Measurements from ENCODE around the gene EFCAB11.
A peak's percentile ranks its signal among the peaks of the same experiment; 100 is the strongest.

EFCAB11 gene

DNA sequence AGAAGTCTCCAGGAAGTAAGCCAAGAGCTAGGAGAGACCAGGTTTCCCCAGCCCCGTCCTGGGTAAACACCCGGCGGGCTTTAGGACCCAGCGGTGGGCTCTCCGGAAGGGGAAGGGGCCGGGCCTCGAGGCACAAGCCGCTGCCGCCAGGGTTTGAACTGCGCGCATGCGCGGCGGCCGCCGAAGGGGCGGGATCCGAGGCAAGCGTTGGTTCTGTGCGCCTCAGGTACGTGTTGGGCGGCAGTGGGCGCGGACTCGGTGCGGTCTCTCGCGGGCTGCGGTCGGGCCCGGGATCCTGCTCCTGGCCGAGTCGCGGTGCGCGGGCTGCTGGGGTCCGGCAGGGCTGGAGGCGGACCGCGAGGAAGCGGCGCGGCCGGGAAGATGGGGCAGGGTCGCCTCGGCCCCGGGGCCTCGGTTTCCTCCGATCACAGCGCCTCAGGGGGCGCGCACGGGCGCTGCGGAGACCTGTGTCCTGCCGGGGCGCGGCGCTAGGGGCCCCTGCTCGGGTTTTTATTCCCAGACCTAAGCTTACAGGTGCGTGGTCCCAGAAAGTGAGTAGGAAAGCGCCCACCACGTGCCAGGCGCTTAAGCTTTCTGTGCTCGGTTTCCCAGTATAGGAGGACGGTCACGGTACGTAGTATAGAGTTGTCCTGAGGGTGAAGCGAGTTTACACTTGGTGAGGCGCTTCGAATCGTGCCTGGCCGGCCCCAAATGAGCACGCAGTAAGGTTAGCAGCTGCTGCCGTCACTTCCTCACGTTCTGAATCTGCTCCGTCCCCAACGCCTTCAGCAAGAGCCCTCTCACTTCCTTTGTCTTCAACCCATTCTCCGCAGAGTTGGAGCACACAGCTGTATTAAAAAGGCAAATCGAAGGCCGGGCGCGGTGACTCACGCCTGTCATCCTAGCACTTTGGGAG lies 1.5 kb upstream of the EFCAB11 start, which contains the start of gene TDP1:
TSS of gene TDP1 (plus strand) at position 183 of the 916 bp plus-strand sequence. CDS start 7,188 bp downstream, outside the sequence.
- peak; percentile 90 to 95 for DNase-seq

DNA sequence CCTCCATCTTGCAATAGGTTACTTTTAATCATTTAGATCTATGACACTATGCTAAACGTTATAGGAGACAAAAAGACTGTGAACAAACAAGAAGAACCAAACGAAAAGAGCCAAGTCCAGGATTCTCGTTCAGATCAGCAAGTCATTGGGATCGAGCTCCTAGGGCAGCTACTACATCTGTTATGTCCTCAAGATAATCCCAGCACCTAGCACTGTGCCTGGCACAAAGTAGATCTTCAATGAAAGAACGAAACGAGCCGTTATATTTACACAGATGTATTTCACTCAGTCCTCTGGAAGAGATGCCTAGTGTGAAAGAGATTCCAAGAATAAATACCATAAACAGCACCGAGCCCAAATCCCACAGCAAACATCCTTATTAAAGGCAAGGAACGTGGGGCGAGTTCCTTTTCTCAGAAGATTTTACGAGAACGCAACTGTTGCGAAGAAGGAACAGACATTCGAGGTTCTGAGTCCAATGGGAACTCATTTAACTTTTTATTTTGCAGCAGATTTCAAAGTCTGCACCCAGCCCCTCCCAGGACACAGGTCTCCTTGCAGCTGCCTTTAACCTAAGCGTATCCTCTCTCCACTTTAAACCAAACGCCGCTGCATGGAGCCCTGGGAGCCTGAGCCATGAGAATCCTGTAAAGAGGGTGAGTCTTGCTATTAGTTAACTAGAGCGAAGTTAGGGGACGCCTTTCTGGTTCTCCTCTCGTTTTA lies 653 bp upstream of the EFCAB11 start:
- no peak for DNase-seq

DNA sequence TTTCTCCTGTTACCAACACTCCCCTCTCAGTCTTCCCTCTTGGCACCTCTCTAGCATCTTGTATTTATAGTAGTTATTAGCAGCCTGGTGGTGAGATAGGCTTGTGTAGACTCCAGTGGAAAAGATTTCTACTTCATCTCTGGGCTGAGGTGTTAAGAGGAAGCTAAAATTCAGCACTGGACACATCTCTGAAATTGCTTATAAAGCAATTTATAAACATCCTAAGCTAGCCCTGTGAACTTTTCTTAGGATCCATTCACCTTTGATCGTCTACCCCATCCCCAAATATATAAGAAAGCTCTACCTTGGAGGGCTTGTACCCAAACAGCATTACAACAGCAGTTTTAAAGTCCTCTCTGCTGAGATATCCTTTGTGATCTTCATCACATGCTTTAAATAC lies 928 bp downstream of the EFCAB11 start:
- no peak for DNase-seq

DNA sequence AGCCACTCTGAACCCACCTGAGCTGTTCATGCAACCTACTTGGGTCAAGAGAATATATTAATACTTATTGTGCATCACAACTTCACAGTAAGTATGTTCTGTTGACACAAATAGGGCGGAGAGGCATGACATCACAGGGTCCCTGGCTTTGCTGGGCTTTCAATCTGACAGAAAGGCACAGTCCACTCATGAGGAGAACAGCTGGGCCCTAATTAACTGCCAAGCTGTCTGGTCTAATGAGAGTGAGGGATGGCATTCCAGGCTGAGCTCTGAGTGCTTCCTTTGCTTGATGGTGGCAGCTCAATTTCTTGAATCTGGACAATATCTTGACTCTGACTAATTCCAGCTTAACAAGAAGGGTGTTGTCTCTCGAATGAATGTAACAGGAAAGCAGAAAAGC lies 2.0 kb downstream of the EFCAB11 start:
- DNase-seq, result no peak

DNA sequence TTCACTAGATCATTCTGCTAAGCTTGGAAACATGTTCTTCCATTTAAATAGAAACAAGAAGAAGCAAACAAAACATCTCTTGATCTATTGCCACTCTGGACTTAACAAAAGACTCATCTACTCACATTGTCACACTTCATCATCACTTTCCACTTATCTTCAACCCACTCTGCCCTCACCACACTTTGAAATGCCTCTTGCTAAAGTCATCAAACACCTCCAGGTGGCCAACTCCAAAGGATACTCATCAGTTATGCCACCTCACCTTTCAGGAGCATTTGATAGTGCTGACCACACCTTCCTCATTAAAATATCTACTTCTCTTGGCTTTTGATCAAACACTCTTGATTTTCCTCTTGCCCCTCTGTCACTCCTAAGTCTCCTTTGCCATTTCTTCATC lies 7.2 kb downstream of the EFCAB11 start:
- no peak for DNase-seq

DNA sequence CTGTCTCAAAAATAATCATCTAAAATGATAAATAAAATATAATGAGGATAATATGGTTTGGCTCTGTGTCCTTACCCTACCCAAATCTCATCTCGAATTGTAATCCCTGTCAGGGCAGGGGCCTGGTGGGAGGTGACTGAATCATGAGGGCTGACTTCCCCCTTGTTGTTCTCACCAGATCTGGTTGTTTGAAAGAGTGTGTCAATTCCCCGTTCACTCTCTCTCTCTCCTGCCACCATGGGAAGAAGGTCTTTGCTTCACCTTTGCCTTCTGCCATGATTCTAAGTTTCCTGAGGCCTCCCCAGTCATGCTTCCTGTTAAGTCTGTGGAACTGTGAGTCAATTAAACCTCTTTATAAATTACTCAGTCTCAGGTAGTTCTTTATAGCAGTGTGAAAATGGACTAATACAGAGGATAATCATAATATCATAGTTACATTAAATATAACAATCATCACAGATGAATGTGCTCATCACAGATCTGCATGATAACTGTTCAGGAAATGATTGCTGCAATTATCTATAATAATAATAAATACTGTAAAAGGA lies 12.6 kb downstream of the EFCAB11 start:
- DNase-seq, result no peak

DNA sequence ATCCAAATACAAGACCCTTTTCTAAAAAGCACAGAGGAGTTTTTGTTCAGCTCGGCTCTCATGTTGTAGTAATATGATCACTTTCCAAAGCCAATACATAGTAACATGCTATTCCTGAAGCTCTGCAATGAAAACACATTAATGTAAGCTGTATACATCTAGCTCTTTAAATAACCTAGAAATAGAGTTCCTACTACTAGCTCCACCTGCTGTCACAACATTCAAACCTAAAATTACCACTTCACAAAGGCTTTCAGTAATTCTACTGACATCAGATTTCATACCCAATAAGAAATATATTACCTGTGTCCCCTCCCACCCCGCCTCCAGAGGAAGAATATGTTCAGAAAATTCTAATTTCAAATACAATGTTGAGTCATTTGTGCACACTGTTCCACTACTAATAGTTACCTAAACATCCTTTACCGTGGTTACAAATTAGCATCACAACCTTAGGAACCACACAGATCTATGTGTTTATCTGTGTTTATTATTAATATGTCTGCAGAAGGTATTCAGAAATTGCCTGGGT lies 17.8 kb downstream of the EFCAB11 start:
- no peak for DNase-seq

DNA sequence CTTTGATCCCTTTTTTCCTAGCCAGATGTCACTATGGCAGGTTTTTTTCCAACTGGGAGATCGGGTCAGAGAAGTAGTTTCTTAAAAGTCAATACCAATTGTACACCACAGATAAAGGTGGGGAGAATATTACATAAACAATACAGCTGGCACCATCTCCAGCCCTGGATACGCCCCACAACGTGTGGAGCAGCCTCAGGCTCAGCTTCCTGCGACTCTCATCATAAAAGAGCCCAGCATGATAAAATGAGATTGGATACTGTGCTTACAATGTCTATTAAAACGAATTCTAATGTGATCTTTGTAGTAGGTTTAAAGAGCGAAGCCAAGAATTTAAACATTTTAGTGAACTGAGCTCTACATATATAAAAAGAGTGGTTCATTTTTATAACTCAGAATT lies 21.5 kb downstream of the EFCAB11 start:
- no peak for DNase-seq

DNA sequence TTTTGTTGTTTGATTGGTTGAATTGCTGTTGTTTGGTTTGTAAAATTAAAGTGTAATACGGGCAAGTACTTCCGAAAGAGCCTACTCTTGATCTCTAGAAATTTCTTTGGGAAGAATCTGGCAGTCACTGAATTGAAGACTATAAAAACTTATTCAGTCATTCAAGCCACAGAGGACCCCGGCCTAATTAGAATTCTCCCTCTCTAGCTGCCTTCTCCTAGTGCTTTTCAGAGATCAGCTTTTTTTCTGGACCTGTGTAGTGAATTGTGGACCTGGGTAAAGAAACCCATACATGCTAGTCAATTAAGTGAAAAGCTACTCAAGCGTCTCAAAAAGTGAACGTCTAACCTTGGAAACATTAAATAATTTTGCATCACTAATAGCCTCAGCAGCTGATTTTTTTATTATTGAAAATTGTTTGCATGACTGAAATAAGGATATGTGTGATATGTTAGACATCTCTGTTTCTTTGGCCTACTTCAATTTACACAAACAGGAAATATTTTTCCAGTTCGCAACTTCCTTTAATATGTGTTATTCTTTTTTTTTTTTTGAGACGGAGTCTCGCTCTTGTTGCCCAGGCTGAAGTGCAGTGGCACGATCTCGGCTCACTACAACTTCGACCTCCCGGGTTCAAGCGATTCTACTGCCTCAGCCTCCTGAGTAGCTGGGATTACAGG lies 27.2 kb downstream of the EFCAB11 start:
- DNase-seq, result no peak

DNA sequence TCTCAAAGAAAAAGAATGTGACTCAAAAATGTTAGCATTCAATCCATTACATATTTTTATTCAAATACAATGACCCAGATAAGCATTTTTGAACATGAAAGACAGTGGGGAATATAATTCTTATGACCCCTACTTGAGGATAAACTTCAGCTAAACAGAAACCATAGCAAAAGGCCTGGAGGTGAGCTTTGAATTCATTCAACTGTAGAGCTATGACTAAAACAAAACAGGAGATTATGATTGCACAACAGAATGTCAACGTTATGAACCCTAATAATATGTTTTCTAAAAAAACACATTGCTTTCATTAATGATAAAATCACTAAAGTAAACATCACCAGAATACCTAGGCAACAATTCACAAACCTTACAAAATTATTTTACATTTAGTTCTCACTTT lies 27.8 kb downstream of the EFCAB11 start:
- no peak for DNase-seq

DNA sequence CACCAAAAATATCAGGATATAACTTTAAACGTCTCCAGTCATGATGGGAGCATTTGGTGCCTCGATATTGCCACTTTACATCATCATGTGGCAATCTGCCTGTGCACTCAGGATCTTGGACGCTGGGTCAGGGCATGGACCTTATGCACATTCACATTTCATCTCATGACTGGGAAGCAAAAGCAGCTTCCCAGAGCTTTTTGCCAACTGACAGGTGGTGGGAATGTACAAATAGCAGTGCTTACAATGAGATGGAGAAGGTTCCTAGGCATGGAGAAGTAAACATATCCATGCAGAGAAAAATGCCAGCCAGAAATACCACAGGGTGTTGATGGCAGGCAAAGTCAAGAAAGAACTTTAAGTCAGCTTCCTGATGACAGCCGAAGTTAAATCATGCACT lies 30.3 kb downstream of the EFCAB11 start:
- no peak for DNase-seq

DNA sequence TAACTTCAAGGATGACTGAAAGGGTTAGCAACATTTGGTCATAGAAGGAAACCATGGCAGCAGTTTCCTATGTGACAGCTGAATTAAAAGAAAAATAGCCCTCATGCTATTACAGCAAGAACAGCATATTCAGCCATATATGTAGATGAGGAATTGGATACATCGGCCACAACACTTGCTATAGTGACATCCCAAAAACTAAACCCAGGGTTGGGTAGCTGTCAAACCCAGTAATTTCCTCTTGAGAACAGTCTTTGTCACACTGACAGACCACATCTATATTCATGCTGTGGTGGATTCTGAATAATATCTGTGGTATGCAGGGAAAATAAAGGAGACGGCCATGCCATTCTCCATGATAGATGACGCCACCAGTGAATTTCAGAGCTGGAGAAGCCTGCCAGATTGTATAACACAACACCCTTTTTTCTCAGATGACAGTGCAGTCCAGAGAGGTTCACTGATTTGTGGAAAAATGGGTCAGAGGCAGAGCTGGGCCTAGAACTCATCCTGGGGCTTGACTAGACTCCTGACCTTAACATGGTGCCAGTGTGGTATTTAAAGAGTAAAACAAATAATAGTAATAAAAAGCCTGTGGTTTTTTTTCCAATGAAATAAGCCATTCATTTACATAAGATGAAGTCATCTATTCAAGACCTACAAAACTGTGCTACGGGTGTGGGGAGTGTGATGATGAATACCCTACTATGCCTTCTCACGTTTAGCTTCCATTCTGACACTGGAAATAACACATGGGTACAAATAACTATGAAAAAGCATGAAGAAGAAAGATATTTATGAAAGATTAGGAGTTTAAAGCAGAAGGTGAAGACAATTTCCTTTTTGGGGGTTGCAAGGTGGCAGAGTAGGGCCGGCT lies 32.3 kb downstream of the EFCAB11 start:
- DNase-seq, result no peak

DNA sequence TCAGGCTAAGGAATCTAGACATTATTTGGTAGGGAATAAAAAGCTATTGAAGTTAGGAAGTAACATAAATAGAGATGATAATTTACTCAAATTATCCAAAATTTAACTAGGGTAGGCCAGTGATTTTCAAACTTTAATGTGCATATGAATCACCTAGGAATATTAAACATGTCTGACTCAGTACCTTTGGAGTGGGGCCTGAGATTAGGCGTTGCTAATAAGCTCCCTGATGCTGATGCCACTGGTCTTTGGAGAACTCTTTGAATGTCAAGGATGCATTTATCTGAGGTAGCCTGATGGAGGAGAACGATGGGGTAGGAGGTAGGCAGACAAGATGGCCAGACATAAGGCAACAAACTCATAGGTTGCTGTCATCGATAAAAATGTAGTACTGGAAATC lies 33.2 kb downstream of the EFCAB11 start:
- no peak for DNase-seq

DNA sequence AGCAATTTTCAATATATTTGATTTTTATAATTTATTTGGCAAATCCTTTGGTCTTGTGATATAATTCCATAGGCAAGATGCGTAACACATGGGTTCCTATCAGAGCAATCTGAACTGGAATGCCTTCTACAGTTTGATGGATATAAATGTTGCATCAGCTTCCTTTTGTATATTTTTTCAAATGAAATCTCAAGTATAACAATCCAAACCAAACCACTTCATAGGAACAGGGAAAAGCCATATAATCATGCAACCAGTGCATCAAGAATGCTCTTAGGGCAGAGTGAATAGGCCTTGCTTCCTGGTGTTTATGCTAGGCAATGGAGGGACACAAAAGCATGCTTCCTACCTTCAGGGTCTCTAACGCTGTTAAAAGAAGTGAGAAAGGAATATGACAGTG lies 34.5 kb downstream of the EFCAB11 start:
- no peak for DNase-seq

DNA sequence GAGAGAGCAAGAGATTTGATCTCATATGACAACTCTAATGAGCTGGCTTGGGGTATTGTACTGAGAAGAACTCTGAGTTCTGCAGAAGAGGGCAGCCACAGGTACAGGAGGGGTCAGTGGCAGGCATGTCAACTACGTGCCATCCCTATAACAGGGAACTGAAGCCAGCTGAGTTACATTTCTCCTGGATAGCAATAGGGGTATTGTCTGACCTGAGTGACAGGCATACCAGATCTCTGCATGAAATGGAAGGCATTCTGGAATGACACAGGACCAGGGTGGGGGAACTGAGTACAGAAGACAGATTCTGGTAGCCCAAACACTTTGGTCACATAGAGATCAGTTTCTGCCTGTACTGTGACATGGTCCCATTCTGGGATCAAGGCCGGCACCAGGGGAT lies 35.8 kb downstream of the EFCAB11 start:
- no peak for DNase-seq

DNA sequence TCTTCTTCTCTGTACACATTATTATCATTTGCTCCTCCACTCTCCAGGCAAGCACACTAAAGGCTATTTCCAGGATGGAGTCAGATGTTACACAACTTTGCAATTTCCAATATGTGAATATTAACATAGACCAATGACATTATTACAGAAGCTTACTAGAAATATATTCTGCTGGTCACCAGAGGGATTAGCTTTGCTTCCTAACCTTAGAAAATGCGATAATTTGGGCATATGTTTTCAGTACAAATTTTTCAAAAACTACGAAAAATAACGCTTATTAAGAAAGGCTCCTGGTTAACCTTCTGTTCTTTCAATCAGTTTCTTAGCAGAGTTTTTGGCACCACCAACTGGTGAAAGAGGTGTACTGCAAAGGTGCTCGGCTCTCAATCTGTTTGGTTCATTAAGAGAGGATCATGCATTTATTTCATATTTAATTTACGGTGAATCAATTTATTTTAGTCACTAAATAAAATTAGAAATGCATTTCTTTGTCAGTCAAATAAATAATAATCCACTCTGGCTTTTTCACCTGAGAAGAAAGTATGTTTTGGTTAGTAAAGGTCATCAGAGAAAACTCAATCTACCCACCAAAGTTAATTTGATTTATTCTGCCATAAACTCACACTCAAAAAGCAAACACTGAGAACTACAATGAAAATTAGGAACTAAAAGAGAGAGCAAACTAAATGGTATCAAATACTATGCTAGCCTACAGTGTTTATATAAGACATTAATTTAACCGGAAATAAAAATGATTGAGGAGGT lies 39.2 kb downstream of the EFCAB11 start:
- peak; percentile 57 to 92 for DNase-seq

DNA sequence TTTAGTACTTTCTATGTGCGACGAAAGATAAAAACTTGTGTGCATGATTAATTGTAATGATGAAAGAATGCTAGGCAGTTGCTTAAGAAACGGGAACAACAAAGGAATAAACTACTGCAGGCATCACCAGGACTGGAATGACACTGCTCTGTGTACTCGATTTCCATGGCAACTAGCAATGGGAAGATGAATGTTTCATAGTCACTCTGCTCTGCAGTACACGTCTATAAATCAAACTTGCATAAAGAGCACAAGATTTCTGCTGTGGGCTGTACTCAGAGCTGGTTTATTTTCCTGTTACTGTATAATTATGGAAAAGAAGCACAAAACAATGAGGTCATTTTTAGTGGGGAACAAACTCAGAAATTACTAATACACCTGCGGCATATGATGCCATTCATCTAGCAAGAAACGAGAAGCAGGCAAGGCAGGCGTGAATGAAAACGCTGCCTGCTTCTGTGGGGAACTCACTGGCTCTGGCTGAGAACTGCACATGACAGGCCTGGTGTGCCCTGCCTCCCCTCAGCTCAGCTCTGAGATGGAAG lies 41.8 kb downstream of the EFCAB11 start:
- peak; percentile 78 to 86 for DNase-seq

DNA sequence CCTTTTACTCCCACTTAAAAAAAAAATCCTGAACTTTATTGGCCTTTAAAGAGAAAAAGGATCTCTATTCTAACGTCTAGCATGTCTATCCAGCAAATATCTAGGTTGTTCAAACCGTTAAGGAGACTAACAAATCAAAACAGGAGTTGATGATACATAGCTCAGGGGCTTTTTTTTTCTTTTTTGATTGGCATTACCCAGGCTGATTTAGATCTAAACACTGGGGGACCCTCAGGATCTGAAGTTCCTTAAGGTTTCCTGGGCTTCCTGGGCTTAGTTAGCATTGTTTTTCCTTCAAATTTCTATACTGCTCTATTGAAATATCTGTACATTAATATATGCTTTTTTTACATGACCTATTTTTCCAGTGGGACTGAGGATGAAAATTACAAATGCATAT lies 42.3 kb downstream of the EFCAB11 start:
- DNase-seq, result no peak

DNA sequence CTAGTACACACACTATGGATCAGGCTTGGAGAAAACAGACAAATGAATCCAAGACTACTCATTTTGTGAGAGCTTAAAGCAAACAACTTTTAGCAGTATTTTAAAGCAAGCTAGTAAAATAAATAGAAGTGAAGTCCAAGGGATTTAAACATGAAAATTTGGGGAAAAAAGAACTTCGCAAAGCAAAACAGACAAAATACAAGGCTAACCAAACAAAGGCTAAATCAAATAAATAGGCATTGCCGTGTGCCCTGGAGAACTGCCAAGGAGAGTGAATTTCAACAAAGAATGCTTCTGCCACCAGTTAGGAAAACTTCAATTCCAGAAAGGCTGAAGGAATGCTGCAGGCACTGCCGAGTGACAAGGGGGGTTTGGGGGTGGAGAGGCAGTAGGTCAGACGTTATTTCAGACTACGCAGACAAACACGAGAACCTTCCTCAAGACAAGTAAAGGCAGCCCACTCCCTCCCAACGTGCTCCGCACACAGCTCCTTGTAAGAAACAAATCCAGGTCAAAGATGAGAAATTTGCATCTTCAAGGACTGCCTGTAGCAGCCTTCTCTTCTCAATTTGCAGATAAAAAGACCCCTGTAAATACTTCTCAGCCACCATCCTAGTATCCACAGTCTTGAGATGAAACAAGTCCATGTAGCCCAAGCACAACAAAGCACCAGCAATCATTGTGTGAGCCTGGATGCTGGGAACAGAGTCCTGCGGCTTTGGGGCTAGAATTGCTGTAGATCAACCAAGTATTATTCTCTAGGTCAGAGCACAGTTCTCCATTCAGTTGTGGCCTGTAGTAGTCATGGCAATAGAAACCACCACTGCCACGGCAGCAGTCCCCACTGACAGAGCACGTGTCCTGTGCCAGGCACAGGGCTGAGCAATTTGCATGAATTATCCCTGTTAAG lies 43.3 kb downstream of the EFCAB11 start:
- DNase-seq, result no peak

DNA sequence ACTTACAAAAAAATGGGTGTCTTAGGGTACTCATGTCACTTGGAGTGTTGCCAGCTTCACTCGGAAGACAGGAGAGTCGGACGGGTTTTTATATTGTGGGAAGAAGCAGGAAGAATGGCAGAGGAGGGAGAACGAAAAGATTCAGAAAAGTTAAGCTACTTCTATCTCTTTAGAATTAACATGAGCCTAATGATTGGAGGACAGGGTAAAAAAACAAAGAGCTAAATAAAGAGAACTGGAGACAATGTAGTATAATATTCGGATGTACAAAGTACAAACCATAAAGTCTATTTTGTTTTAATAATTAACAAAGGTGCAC lies 43.9 kb downstream of the EFCAB11 start:
- DNase-seq, result no peak

Data from inflammatory macrophage treated with lipopolysaccharide for 1 hour (primary cell).